ENCODE data around the gene TNKS1BP1.

- TF ChIP-seq CTCF (IDR thresholded peaks at IDR 0.05) (no peak), POLR2A (IDR thresholded peaks at IDR 0.05) (no peak)
These were observed 58.6 kb downstream of the TNKS1BP1 start for GRCh38 chr11:57266157-57266556.

Data from thyroid gland (tissue), 4 donors.